Myocyte (in vitro differentiated cells): ENCODE data around the gene FOXI3. TPM values are rescaled to one million over a fixed set of nuclear protein-coding genes. Genes with fewer than 3 reads are reported as not detected.

Experiments used
- DNase-seq: peaks from one replicate; pipeline ENCODE4 v3.0.0-alpha.2; 2012; ENCODE audit warnings: low read depth
- polyA plus RNA-seq: library from polyadenylated mRNA; unstranded; fragments of >200 nt; gene quantifications from one replicate; pipeline ENCODE4 v1.2.1, GENCODE V29; 2012; ENCODE audit warnings: missing spikeins
- total RNA-seq: library from RNA; depleted of rRNA; stranded (reverse); fragments of >200 nt; gene quantifications from 2 replicates; pipeline ENCODE4 v1.2.3, GENCODE V29; 2014

FOXI3 gene
- total RNA-seq: not detected in 2 replicates
- not detected for polyA plus RNA-seq

DNA sequence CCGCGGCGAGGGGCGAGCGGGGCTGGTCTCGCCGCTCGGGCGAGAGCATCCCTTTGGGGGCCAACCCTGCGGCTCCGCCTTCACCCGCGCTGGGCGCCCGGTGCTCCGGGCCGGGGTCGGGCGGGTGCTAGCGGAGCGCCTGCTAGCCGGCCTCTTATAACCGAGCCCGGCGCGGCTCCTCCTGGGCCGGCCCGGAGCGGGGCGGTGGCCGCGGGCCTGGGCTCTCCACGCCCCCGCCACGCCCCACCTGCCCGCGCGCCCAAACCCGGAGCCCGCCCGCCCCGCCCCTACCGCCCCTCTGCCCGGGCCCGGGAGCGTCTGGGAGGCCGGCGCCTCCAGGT lies at the start of gene FOXI3:
FOXI3 (minus strand) TSS at position 129 of the 341 bp plus-strand sequence. CDS start 158 bp downstream, outside the sequence.
- DNase-seq: no peak

DNA sequence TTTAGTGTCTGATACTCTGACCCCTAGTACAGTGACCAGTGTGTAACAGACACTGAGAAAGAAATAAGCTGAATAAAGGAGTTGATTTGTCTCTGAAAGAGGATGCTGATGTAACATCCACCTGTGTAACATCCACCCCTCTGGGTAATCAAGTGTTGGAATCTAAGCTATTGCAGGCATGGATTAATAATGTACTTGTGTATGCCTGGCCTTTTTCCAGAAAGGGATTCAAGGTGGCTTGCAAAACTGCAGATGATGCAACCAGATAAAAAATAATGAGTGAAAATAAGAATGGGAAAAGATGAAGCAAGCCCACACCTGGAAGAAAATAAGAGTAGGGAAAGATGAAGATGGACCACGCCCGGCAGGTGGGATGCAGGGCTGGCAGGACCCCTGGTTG lies 48.2 kb upstream of the FOXI3 start:
- DNase-seq: no peak

DNA sequence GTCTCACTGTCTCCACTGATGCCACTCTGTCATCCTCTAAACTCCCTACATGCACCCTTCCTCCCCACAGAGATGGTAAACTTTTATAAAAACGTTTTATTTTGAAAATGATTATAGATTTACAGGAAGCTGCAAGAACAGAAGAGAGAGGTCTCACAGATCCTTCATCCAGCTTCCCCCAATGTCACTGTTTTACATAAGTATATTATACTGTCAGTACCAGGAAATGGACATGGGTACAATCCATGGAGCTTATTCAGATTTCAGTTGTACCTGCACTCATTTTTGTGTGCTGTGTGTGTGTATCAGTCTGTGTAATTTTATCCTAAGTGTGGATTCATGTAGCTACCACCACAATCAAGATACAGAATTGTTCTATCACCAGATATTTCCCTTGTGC lies 46.7 kb upstream of the FOXI3 start:
- no peak for DNase-seq

DNA sequence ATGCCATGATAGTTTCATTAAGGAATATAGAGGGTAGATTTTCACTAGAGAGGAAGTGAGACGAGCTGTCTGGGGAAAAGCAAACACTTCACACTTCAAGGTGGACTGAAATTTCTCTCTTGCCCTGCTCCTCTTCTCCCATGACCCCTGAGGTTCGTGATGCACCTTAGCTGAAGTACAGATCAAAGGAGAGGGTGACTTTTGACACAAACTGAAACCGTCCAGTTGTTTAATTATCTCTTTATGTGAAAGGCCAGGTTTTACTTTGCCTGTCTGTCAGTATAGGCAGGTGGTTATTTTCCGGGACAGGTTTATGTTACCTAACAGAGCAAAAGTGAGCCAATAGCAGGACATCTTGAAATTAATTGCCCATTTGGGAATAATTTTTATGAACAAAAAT lies 41.0 kb upstream of the FOXI3 start:
- no peak for DNase-seq

DNA sequence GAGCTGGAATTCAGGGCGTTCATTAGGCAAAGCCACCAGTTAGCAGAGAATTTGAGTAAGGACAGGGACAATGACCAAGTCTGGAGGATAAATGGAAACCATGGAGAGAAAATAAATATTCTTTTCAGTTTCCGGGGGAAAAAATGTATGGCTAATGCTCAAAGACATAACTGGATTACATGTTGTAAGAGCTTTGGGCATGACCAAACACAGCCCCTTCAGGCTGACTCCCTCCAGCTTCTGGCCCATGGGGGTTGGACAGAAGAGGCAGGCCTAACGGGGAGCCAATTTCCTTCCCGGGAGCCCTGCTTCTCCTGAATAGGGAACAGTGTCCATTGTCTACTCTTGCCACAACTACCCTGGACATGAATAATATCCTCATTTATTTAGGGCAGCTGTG lies 39.5 kb upstream of the FOXI3 start:
- no peak for DNase-seq

DNA sequence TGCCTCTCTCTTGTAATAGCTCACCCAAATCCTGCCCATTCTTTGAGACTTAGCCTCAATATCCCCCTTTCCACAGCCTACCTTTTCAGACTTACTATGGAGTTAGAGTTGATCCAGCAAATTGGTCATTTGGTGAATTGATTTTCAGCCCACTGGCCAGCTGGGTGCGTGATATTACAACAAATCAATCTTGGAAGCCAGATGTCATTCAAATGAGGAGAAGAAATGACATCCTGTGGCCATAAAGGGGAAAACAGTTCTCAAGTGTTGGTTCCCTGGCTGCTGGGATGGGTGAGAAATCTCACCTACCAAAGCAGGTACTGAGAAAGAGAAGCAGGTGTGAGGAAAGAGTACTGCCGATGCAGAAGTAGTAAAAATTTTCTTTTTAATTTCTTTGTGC lies 36.7 kb upstream of the FOXI3 start:
- DNase-seq: no peak

DNA sequence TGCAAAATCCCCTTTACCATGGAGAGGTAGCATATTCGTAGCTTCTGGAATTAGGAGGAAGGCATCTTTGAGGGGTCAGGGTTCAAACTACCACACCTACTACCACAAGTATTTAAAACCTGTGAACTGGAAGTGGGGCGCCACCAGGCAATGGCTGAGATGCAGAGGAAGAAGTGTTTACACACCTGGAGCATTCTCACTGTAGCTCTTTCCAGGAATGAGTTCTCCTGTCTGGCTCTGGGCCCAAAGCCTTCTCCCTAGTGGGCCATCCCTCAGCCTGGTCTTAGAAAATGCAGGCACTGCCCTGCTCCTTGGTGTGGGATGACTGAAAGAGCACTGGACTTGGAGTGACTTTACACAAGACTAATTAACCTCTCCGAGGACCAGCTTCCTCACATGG lies 30.7 kb upstream of the FOXI3 start:
- no peak for DNase-seq

DNA sequence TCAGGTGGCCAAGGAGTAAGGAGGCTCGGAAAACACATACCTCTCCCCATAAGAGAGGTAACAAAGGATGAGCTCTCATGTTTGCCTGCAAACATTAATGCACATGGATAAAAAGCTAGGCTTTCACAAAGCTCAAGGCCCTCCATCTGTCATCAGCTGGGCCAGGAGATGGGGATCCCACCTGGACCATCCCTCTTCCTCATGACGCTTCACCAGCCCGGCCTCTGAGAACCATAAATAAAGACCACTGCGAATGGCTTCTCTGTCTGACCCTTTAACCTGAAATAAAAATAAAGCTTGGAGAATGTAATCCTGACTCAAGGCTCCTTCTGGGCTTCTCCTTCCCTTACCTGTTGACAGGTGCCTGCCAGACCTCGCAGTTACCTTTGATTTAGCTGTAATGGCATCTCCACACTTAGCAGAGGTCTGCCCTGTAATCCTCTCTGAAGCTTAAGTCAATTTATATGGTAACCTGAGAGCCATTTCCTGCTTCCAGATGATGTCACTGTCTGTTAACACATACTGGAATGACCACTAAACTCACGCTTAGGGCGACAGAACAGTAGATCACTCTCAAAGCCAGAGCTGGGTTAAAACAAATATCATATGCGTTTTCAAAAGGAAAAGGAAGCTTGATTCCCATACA lies 29.3 kb upstream of the FOXI3 start:
- peak; percentile 9 for DNase-seq

DNA sequence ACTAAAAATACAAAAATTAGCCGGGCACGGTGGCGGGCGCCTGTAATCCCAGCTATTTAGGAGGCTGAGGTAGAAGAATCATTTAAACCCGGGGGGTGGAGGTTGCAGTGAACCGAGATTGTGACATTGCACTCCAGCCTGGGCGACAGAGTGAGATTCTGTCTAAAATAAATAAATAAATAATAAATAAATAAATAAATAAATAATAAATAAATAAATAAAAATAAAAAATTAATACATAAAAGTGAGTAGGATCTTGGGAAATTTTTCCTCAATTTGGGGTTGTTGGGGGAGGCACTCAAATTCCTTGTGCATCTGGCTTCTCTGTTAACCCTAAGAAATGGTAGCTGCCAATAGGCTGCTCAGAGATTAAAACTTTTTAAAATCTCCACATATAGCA lies 20.3 kb upstream of the FOXI3 start:
- no peak for DNase-seq

DNA sequence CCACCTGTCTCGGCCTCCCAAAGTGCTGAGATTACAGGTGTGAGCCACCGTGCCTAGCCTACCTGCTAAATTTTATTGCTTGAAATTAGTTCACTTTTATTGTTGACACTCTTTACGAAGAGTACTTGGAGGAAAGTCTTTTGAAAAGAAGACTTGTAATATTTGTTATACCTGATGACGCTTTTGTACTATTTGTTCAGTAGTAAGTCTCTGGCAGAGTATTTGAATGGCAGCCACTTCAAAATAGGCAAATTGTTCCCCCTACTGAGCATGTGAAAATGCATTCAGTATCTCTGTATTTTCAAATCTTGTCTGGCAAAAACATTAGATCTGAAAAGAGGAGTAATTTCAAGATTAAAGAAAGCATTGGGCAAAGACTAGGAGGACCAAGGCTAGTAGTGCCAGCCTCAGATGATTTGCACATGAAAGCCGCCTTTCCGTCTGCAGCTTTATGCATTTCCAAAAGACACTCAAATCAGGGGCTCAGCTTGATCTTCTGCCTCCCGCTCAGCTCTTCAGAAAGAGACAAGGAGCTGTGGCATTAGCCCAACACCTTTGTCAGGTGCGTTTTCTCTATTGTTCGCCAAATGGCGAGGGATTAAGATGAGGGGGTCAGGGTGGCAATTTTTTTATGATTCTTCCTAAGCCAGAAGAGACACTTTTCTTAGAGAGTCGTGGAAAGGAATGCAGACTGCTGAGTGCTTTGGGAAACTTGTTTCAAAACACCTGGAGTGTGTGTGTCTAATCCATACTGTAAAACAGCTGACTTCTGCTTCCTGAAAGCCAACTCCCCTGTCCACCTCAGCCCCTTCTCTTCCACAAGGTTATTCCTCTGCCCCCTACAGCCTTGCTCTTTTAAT lies 18.8 kb upstream of the FOXI3 start:
- DNase-seq: no peak

DNA sequence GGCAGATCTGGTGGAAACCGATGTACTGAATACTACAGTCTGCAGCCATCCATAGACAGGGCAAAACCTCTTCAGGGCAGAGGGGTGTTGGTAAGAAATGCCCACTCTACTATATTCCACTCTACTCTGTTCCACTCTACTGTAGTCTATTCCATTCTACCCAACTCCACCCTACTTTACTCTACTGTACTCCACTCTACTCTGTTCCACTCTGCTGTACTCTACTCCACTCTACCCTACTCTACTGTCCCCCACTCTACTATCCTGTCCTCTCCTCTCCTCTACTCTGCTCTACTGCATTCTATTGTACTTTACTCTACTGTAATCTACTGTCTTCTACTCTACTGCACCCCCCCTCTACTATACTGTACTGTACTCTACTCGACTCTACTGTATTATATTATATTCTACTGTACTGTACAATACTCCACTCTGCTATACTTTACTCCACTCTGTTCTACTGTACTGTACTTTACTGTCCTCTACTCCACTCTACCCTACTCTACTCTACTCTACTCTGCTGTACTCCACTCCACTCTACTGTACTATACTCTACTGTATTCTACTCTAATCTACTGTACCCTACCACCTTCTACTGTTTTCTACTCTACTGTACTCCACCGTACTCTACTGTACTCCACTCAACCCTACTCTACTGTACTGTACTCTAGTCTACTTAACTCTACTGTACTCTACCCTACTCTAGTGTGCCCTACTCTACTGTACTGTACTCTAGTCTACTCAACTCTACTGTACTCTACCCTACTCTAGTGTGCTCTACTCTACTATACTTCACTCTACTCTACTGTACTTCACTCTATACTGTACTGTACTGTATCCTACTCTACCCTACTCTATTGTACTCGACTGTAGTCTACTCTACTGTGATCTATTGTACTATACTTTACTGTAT lies 17.0 kb upstream of the FOXI3 start:
- DNase-seq: no peak

DNA sequence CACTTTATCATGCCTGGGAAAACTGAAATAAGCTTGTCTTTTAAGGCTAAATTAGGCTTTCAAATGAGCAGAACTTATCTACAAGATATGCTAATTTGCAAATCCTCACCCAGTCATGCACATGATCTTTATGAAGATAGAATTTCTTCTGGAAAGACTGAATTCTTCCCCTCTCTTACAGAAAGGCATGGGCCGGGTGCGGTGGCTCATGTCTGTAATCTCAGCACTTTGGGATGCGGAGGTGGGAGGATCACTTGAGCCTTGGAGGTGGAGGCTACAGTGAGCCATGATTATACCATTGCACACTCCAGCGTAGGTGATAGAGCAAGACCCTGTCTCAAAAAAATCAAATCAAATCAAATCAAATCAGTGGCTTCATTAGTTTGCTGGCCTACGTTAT lies 11.7 kb upstream of the FOXI3 start:
- DNase-seq: no peak

DNA sequence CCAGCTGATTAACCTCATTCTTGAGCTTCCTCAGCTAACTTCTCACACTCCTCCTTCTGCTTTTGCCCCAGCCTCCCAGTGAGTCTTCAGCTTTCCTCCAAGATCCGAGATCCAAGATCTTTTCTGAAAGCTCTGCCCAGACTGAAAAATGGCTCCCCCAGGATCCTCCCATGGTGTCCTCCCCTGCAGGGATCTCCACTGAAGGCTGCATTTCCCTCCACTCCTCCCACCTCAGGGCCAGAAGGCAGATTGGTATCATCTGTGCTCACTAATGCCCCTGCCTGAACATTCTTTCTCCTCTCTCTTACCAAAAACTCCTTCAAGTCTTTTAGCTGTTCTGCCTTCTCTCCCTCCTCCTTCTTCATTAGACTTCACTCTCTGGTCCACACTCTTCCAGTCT lies 6.1 kb upstream of the FOXI3 start:
- DNase-seq: no peak

DNA sequence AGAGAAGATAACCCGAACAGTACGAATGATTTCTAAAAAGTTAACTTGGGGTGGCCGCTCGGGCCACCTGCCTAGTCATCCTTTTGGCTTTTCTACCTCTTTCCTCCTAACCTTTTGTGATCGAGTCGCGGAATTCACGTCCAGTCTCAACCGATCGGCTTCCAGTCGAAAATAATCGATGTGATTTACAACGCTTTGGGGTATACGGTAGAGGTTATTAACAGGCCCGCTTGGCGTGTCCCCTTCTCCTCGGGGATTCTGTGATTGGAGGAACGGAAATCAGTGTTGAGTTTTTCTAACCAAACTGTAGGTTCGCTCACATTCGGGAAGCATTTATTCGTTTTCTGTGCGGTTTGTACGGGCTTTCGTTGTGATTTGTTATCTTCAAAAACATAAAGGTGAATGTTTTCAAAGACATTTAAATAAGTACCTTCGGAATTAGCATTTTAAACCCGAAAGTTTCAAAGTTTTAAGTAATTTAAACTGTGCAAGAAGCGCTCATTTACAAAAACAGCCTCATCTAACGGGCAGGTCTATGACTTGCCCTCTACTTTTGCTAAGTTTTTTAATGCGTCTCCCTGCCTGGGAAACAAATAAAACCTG lies 588 bp upstream of the FOXI3 start:
- DNase-seq: no peak

DNA sequence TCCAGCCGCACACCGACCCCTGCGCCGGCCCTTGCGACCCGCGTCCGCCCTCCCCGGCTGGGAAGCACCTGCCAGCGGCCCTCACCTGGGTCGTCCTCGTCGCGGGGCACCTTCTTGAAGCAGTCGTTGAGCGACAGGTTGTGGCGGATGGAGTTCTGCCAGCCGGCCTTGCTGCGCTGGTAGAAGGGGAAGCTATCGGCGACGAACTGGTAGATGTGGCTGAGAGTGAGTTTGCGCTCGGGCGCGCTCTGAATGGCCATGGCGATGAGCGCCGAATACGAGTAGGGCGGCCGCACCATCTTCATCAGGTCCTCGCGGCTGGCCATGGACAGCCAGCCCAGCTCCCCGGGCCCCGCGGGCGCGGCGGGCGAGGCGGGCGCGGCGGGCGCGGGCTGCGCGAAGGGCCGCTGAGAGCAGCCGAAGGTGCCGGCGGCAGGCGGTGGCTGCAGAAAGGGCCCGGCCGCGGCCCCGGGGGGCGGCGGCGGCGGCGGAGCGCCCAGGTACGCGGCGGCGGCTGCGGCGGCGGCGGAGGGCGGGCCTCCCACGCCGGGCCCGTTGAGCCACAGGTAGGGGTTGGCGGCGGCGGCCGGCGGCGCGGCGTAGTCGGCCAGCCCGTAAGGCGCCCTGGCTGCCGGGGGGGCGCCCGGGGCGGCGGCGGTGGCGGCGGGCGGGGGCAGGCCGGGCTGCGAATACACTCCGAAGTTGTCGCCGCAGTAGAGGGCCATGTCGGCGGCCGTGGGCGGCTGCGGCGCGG lies 505 bp downstream of the FOXI3 start:
- no peak for DNase-seq

DNA sequence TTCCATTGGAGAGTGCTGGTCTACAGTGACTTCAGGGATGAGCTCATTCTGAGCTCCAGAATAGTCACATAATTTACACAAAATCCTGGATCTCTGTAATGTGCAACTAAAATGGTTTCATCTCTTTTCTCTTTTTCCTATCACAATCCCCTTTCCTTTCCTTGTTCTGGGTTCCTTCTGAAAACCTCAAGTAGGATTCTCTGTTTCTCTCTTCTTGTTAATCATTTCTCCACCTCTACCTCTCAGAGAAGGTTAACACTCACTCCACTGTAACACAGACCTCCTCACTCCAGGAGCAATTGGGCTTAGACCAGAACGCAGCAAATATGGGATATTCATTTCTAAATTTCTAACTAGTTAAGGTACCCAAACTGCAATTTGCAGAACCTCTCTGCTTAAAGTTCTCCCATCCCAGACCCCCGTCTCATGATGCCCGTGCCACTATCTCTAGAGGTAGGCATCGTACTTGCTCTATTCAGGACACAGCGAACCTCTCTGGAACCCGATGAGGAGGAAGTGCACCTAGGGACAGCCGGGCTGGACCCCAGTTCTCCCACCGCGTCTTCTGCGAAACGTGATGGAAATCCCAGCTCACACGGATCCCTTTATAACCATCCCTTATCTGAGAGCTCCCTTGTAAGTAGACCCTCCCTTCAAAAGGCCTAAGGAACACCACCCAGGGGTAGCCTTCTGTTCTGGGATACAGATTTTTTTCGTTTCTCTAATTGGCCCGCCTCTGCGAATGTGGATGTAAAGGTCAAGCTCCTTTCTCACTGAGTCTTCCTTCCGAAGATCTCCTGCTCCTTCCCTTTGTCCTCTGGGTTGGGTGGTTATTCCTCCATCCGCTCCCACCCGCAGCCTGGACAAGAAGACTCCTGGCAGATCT lies 1.3 kb downstream of the FOXI3 start:
- DNase-seq: no peak

DNA sequence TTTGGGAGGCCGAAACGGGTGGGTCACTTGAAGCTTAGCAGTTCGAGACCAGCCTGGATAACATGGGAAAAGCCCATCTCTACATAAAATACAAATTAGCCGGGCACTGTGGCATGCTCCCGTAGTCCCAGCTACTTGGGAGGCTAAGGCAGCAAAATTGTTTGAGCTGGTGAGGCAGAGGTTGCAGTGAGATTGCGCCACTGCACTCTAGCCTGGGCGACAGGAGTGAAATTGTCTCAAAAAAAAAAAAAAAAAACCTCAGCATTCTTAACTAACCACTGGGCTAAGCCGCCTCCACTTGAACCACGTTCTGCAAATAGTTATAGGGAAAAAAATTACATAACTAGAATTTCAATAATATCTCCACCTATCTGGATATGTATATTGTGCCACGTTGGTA lies 2.3 kb downstream of the FOXI3 start:
- no peak for DNase-seq

DNA sequence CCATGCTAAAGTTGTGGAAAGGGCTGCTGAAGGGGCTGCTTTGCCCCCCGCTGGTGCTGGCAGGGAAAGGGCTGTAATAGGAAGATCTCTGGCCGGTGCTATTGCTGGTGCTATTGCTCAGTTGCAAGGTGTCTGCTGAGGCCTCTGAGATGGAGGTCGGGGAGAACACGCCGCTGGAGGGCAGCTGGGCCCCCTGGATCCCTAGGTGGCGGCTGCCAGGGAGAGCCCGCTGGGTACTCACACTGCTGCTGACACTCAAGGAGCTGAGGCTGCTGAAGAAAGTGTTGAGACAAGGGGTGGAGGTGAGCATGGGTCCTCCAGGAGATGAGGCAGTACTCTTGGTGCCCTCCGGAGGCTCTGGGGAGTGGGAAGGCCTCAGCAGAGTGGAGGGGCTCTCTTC lies 4.2 kb downstream of the FOXI3 start:
- no peak for DNase-seq

DNA sequence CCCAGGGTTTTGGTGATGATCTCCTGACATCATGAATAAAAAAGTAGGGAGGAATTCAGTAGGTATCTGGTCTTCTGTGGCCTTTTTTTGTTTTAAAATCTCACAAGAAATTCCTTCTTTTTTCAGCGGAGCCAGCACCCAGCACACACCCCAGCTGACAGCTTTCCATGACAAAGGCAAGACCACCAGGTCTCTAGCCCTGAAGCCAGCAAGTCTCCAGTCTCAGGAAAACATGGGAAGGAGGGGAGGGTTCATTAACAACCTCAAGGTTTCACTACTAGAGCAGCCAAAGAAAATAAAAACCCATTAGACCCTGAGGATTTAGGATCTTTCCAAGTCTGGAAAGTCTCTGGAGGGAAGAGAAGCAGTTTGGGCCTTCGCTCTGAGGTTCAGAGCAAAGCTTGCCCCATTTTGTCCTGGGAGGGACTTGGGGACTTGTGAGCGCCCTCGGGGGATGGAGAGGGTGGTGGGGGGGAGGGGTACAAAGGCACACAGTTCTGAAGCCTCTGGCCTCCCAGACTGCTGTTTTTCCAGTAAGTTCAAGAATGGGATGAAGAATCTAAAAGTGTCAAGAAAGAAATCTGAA lies 9.0 kb downstream of the FOXI3 start:
- no peak for DNase-seq
